WI38 (cell line): ENCODE measurements around the gene MAD1L1.

Experiments
- H3K4me3 ChIP-seq: 2 replicates; pipeline ENCODE4 v1.5.1; 2011; ENCODE audit warnings: low read depth, mild to moderate bottlenecking, control low read depth, low read length
- TF ChIP-seq, protein P1 (sequence below): IDR thresholded peaks from 2 replicates; pipeline ENCODE4 v1.5.1; 2012; ENCODE audit warnings: low read depth, mild to moderate bottlenecking, control low read depth, low read length

MAD1L1 gene

DNA sequence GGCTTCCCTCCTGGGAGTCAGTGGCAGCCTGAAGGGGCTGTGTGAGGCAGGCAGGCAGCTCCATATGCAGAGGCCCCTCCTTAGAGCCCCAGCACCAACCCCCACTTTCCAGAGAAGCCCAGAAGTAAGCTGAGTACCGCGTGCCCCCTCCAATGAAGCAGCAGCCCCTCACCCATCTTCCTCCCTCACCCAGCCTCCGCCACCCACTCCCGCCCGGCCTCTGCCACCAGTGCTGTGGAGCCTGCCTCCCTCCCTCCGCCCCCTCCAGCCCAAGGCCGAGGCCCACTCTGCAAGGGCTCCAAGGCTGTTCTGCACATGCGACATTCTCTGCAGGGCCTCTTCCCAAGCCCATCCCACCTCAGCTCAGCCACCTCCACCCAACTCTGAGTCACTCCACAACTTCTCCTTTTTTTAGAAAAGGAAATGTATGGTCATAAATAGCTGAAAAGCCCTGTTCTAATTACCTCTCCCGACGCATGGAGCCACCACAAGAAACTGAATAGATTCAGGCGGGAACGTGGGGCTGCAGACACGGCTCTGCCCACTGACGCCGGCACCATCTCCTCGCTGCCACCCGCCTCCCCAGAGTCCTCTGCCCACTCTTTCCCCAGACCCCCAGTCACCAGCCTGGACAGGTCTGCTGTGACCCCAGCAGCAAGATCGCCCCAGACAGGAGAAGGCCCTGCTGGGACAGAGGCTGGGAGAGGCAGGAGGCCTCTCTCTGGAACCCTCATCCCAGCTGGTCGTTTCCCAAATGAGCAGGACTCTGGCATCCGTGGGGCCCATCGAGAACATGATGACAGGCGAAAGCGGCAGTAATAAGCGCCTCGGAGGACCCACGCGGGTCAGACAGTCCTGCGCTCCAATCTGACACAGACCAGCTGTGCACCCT is 213.9 kb downstream of the MAD1L1 start:
- TF ChIP-seq, protein P1, sequence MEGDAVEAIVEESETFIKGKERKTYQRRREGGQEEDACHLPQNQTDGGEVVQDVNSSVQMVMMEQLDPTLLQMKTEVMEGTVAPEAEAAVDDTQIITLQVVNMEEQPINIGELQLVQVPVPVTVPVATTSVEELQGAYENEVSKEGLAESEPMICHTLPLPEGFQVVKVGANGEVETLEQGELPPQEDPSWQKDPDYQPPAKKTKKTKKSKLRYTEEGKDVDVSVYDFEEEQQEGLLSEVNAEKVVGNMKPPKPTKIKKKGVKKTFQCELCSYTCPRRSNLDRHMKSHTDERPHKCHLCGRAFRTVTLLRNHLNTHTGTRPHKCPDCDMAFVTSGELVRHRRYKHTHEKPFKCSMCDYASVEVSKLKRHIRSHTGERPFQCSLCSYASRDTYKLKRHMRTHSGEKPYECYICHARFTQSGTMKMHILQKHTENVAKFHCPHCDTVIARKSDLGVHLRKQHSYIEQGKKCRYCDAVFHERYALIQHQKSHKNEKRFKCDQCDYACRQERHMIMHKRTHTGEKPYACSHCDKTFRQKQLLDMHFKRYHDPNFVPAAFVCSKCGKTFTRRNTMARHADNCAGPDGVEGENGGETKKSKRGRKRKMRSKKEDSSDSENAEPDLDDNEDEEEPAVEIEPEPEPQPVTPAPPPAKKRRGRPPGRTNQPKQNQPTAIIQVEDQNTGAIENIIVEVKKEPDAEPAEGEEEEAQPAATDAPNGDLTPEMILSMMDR, result no peak
- no peak overlapping the region for H3K4me3 ChIP-seq

DNA sequence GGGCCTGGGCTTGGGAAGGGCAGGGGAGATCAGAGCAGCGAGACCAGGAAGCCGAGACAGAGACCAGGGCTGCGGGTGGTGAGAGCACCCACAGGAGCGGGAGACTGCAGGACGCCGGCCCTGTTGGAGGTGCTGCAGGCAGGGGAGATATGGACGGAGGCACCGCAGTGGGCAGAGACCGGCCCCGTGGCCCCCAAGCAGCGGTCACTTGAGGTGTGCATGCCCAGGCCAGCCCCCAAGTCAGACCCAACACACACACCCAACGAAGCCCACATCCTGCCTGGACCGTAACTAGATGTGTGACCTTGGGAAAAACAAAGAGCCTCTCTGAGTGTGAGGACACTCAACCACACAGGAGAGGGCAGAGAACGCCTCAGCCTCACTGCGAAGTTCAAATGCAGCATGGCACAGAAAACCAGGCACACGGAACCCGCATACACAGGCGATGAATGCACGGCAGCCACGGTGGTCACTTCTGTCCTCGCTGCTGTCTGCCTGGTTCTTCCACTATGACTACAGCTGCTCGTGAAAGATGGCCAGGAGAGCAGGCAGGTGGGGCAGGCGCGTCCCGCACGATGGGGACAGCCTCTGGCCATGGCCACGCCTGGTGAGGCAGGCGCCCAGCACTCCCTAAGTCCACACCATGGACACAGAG is 214.7 kb downstream of the MAD1L1 start:
- no peak overlapping the region for H3K4me3 ChIP-seq

DNA sequence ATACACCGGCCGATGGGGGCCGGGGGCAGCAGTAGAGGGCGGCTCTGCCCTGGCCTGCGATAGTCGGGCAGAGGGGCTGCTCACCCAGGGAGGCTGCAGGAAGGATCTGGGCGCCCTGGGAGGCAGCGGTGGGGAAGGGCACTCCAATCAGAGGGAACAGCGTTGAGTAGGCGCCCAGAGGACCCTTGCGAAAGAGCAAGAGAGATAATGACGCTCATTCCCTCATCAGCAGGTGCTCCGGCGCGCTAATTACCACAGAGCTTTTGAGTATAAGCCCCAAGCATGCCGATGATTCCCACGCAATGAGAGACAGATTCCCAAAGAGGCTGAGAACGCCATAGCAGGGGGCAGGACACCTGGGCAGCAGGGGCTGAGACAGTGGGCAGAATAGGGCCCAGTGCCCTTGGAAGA is 215.3 kb downstream of the MAD1L1 start:
- no peak overlapping the region for H3K4me3 ChIP-seq
- TF ChIP-seq, protein P1, result no peak

More for the DNA sequence above, 214.7 kb downstream of the MAD1L1 start:
- TF ChIP-seq, protein P1, result no peak

DNA sequence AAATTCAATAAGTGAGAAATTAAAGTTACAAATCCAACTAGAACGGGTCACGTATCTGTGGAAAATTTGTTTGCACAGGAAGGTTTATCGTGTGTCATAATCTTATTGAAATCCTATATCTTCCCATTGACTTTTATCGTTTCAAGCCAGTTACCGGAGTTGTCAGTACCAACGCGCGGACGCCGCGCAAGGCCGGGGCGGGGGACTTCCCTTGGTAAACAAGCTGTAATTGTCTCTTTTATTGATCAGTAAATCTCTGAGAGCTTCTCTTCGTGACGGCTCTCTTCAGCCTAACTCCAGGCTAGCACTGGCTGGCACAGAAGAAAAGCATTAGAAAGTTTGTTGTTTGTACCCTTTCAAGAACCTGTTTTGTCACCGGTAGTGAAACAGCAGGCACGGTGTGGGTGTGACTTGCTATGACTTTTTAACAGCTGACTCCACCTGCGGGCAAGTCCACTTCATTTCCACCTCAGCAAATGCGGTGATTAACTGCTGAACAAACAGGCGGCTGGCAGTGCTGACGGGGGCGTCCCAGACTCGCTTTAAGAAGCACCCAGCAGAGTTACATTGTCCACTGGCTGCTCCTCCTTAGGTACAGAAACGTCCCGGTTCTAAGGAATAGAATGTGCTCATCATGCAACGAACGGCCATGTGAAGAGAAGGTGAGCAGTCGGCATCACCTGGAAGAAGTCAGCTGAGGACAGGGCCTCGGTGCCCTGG is 215.8 kb downstream of the MAD1L1 start:
- TF ChIP-seq, protein P1, result no peak
- H3K4me3 ChIP-seq, result no peak overlapping the region

DNA sequence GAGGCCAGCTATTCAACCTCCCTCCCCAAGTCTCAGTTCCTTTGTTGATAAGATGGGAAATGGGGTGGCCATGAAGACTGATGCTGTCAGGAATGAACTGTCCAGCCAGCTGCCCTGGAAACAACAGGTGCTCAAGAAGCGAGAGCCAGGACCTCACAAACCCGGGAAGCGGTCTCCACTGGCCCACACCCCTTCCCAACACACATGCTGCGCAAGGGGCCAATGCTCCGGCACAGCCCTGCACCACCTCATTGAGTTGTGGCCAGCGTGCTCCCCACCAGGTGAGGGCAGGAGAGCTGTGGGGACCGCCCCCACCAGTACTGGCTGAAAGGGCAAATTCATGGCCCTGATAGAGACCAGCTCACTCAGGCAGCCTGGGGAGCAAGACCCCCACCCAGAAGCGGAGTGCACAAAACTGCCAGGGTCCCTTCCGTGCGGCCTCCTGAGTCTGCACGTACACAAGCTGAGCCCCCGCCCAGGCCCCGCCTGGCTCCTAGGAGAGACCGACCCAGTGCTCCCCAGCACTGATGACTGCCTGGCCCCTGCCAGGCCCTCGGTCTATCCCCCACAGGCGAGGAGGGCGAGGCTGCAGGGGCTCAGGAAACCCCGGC is 216.6 kb downstream of the MAD1L1 start:
- TF ChIP-seq, protein P1, result no peak
- no peak overlapping the region for H3K4me3 ChIP-seq

DNA sequence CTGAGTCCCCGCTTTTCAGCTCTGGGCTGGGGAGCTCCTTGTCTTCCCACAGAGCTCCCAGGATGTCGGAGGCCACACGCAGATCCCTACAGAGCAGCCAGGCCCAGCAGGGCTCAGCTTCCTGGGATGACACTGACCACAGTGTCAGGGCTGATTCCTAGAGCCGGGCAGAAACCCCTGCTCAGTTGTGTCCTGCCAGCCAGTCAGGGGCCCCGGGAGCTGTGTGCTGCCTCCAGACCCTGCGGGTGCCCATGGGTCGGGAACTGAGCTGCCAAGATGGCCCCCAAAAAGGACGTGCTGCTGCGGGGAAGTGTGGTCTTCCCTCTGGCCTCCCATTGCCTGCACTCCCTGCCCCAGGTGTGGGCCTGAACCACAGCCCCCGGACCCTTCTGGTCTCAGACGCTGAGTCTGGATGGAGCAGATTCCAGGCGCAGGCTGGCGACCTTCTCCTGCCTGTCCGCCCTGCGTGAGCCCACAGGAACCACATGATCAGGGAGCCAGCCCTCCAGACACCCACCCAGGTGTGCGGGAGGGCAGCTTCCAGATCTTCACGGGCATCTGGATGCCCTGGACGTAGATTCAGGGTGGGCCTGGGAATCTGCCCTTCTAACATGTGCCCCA is 217.4 kb downstream of the MAD1L1 start:
- H3K4me3 ChIP-seq, result no peak overlapping the region

More for the DNA sequence above, 217.4 kb downstream of the MAD1L1 start:
- TF ChIP-seq, protein P1, result no peak
